Stimulated activated CD4-positive, alpha-beta T cell treated with anti-CD3 and anti-CD28 coated beads, TNF-alpha, amount 100 ng/mL, for 4 hours (primary cell): Measurements from ENCODE around the gene PYHIN1.

Source experiments
- DNase-seq, 3 experiments: peaks; one replicate each; pipeline ENCODE4 v3.0.0-alpha.2; 2020; ENCODE audit warnings: low read depth in 3 of 3

PYHIN1 gene

DNA sequence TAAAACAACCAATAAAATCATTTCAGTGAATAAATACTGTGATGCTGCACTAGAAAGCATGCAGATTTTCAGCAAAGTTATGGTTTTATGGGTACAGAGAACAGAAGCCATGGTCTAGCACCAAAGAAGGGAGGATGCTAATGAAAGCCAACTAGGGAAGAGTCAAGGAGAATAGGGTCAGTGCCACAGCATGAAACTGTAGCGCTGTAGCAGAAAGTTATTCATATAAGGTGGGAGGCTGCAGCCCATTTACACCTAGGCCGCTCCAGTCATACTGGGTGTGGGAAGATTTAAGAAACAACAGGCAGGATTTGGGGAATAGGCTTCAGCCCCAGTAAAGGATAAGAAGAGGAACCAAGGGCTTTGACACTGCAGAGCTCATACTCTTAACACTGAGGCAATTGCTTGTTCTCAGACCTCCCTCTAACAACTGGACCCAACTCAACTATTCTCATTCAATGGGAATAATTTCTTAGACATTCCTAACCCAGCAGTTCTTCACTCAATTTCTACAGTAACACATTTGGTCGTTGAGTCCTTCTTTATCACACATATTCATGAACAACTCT, 82.7 kb downstream of the PYHIN1 start:
- no peak for DNase-seq

DNA sequence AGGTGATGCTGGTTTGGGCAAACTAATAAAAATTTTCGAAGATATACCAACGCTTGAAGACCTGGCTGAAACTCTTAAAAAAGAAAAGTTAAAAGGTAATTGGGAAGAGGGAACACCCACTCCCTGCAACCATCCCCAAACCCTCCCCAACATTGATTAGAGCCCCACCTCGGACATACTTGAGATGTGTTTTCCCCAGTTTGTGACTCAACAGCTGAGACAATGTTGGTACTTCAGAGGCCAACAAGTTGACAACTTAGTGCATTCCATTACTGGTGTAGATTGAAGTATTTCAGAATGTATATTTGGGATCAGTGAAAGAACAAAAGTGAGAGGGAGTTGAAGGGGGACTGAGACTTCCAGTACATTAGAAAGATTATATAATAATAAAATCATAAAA, 83.5 kb downstream of the PYHIN1 start:
- no peak for DNase-seq

DNA sequence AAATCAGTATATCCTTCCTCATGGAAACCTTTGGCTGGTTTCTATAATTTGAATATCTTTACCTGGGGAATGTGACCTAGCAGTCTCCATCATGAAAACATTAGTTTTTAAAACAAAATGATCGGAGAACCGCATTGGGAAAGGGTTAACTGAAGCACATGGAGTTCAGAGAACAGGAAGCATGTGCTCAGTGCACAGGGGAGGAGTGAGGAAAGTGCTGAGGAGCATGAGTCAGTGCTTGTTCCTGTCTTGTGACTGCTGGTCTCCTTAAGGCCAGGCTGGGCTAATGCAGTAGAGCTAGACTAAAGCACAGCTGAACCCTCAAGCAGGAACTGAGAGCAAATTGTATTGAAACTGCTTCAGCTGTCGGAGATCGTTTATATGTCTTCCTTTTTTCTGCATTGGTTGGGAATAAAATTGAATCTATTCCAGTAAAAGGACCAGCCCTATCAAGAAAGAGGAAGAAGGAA, 84.1 kb downstream of the PYHIN1 start:
- peak; percentile 21 to 60 (median 44) for DNase-seq

DNA sequence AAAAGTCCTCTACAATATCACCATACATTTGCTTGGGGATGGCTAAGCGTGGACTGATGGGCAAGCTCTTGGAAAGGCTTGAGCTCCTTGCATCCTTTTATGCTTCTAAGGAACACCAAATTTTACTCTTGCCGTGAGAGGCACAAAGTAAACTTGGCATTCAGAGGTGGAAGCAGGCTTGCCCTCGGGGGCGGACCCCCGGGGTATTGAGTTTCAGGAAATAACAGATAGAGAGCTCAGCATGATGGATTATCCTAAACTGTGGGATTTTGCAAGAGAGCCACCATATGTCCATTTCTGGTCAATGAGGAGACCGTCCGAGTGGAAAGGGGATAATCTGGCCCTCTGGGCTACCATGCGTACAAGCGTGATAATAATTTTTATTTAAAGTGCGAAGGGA, 92.4 kb downstream of the PYHIN1 start:
- DNase-seq, result no peak

DNA sequence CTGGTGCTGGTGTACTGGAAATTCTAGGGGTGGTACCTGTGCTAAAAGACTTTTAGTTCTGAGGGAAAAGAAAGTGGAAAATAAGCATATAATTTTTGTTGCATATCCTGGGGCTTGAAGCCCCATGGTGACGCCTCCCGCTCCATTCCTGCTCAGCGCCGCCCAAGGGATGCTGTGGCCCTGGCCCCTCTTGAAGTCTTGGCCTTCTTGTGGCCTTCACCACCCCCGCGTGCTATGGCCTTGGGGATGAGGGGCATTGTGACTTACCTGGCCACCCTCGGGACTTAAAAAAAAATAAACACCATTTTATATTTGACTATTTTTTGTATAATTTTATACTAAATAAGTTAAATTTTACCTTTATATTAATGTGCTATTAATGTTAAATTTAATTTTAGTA, 93.7 kb downstream of the PYHIN1 start:
- no peak for DNase-seq
